MM.1S (cell line): ENCODE data around the gene AGK.

Experiments
- DNase-seq: peaks from one replicate; pipeline ENCODE4 v3.0.0-alpha.2; 2015
- H2AFZ ChIP-seq: fragments of 300-600 bp; sonication (generic); 2 replicates; pipeline ENCODE4 v1.6.0; 2016; ENCODE audit warnings: antibody characterized with exemption, low read length
- H3F3A ChIP-seq: fragments of 300-600 bp; sonication (generic); 2 replicates; pipeline ENCODE4 v1.6.1; 2016; ENCODE audit warnings: mild to moderate bottlenecking, antibody characterized with exemption, low read length, moderate library complexity, mixed read lengths; ENCODE audit not compliant: insufficient read depth
- H3K27ac ChIP-seq: fragments of 300-600 bp; sonication (generic); 2 replicates; pipeline ENCODE4 v1.5.1; 2016; ENCODE audit warnings: mild to moderate bottlenecking, low read length
- H3K27me3 ChIP-seq: fragments of 300-600 bp; sonication (generic); replicated peaks from 2 replicates; pipeline ENCODE4 v1.6.0; 2016; ENCODE audit warnings: low read length; ENCODE audit not compliant: insufficient read depth
- H3K36me3 ChIP-seq: fragments of 300-600 bp; sonication (generic); replicated peaks from 2 replicates; pipeline ENCODE4 v1.6.1; 2016; ENCODE audit warnings: mild to moderate bottlenecking, low read length, mixed read lengths; ENCODE audit not compliant: insufficient read depth
- H3K4me1 ChIP-seq: fragments of 300-600 bp; sonication (generic); 2 replicates; pipeline ENCODE4 v1.6.1; 2016; ENCODE audit warnings: low read length, mixed read lengths
- H3K4me2 ChIP-seq: fragments of 300-600 bp; sonication (generic); 2 replicates; pipeline ENCODE4 v1.6.0; 2016; ENCODE audit warnings: low read depth, low read length
- H3K4me3 ChIP-seq: fragments of 300-600 bp; sonication (generic); 2 replicates; pipeline ENCODE4 v1.5.1; 2016; ENCODE audit warnings: low read length, mixed read lengths
- H3K79me2 ChIP-seq: fragments of 300-600 bp; sonication (generic); 2 replicates; pipeline ENCODE4 v1.6.1; 2016; ENCODE audit warnings: mixed run types, low read length, mixed read lengths
- H3K9ac ChIP-seq: fragments of 300-600 bp; sonication (generic); 2 replicates; pipeline ENCODE4 v1.6.1; 2016; ENCODE audit warnings: low read length, mixed read lengths
- H3K9me2 ChIP-seq: fragments of 300-600 bp; sonication (generic); replicated peaks from 2 replicates; pipeline ENCODE4 v1.6.1; 2016; ENCODE audit warnings: mild to moderate bottlenecking, low read length, mixed read lengths; ENCODE audit not compliant: insufficient read depth
- H3K9me3 ChIP-seq: fragments of 300-600 bp; sonication (generic); replicated peaks from 2 replicates; pipeline ENCODE4 v1.6.1; 2016; ENCODE audit warnings: mild to moderate bottlenecking, low read length, mixed read lengths; ENCODE audit not compliant: insufficient read depth
- H4K20me1 ChIP-seq: fragments of 300-600 bp; sonication (generic); 2 replicates; pipeline ENCODE4 v1.6.1; 2016; ENCODE audit warnings: mild to moderate bottlenecking, low read length, moderate library complexity, mixed read lengths; ENCODE audit not compliant: insufficient read depth
- CTCF ChIP-seq: fragments of 300-600 bp; sonication (generic); IDR thresholded peaks from 2 replicates; pipeline ENCODE4 v1.5.1; 2016; ENCODE audit warnings: antibody characterized with exemption, low read length, mixed read lengths
- EZH2 ChIP-seq: fragments of 300-600 bp; sonication (generic); optimal IDR thresholded peaks from 2 replicates; pipeline ENCODE3; 2017; ENCODE audit warnings: low read depth, mild to moderate bottlenecking, antibody characterized with exemption, low read length, mixed read lengths
- EZH2phosphoT487 ChIP-seq: fragments of 300-600 bp; sonication (generic); IDR thresholded peaks from 2 replicates; pipeline ENCODE4 v1.6.1; 2018; ENCODE audit warnings: antibody characterized with exemption, low read length

The AGK gene

GRCh38 chr7:141671705-141672496 is 120.7 kb downstream of the AGK start:
- Histone ChIP-seq H2AFZ (no peak overlapping the region), H3K4me1 (no peaks in the 10 kb centered on the region), H3K27me3 (no peaks in the 10 kb centered on the region), H3K9me3 (no peaks in the 10 kb centered on the region), H3K4me3 (no peak overlapping the region), H3F3A (no peaks in the 10 kb centered on the region), H3K27ac (no peak overlapping the region), H3K9me2 (no peaks in the 10 kb centered on the region), H3K79me2 (no peaks in the 10 kb centered on the region), H3K36me3 (no peaks in the 10 kb centered on the region), H4K20me1 (no peaks in the 10 kb centered on the region), H3K9ac (no peak overlapping the region), H3K4me2 (no peak overlapping the region)
- DNase-seq = no peak
- TF ChIP-seq CTCF (no peak), EZH2 (no peak), EZH2phosphoT487 (no peak)

GRCh38 chr7:141673346-141673745 is 122.1 kb downstream of the AGK start:
- Histone ChIP-seq H3K9me2 (no peaks in the 10 kb centered on the region), H3K27me3 (no peaks in the 10 kb centered on the region), H3K27ac (no peak overlapping the region), H3F3A (no peaks in the 10 kb centered on the region), H3K4me1 (no peaks in the 10 kb centered on the region), H3K9ac (no peak overlapping the region), H2AFZ (no peak overlapping the region), H3K36me3 (no peaks in the 10 kb centered on the region), H3K4me3 (no peak overlapping the region), H3K4me2 (no peak overlapping the region), H4K20me1 (no peaks in the 10 kb centered on the region), H3K79me2 (no peaks in the 10 kb centered on the region), H3K9me3 (no peaks in the 10 kb centered on the region)
- no peak for DNase-seq
- TF ChIP-seq CTCF (no peak), EZH2phosphoT487 (no peak), EZH2 (no peak)

GRCh38 chr7:141674171-141674671 is 123.0 kb downstream of the AGK start:
- Histone ChIP-seq H3K4me3 (no peak overlapping the region), H3K4me1 (no peaks in the 10 kb centered on the region), H3K9me2 (no peaks in the 10 kb centered on the region), H3K27ac (no peak overlapping the region), H3K9me3 (no peaks in the 10 kb centered on the region), H3F3A (no peaks in the 10 kb centered on the region), H3K4me2 (no peak overlapping the region), H3K9ac (no peak overlapping the region), H3K79me2 (no peaks in the 10 kb centered on the region), H4K20me1 (no peaks in the 10 kb centered on the region), H2AFZ (no peak overlapping the region), H3K27me3 (no peaks in the 10 kb centered on the region), H3K36me3 (no peaks in the 10 kb centered on the region)
- DNase-seq = no peak
- TF ChIP-seq CTCF (no peak), EZH2 (no peak), EZH2phosphoT487 (no peak)
